Vagina (tissue), 2 donors: ENCODE measurements around the gene NKX6-2.

ENCODE experiments used
- POLR2A ChIP-seq, 2 donors: fragments of 450-650 bp; IDR thresholded peaks; one replicate each; pipeline ENCODE4 v1.6.1; 2017; ENCODE audit warnings: antibody characterized with exemption in 2 of 2, mild to moderate bottlenecking in 2 of 2, moderate library complexity in 2 of 2
- TF ChIP-seq, protein P1 (sequence below), 3 experiments: fragments of 450-650 bp in 2 of 3; fragments of 200-600 bp in 1 of 3; sonication (generic) in 1 of 3; IDR thresholded peaks; one replicate each; pipeline ENCODE4 v1.5.1; 2017 to 2019; ENCODE audit warnings: antibody characterized with exemption in 3 of 3, mild to moderate bottlenecking in 2 of 3, moderate library complexity in 2 of 3

- TF ChIP-seq, protein P1, sequence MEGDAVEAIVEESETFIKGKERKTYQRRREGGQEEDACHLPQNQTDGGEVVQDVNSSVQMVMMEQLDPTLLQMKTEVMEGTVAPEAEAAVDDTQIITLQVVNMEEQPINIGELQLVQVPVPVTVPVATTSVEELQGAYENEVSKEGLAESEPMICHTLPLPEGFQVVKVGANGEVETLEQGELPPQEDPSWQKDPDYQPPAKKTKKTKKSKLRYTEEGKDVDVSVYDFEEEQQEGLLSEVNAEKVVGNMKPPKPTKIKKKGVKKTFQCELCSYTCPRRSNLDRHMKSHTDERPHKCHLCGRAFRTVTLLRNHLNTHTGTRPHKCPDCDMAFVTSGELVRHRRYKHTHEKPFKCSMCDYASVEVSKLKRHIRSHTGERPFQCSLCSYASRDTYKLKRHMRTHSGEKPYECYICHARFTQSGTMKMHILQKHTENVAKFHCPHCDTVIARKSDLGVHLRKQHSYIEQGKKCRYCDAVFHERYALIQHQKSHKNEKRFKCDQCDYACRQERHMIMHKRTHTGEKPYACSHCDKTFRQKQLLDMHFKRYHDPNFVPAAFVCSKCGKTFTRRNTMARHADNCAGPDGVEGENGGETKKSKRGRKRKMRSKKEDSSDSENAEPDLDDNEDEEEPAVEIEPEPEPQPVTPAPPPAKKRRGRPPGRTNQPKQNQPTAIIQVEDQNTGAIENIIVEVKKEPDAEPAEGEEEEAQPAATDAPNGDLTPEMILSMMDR (IDR thresholded peaks at IDR 0.05) = no peak
- no peak for TF ChIP-seq POLR2A (IDR thresholded peaks at IDR 0.05)
Measured at GRCh38 chr10:132757171-132757570, 28.8 kb downstream of the NKX6-2 start.
